Lung (tissue), 12 donors: Measurements from ENCODE around the gene CCDC92. TPM values are rescaled to one million over a fixed set of nuclear protein-coding genes. Genes with fewer than 3 reads are reported as not detected.
A peak's percentile ranks its signal among the peaks of the same experiment; 100 is the strongest.

Source experiments
- ATAC-seq: fragments of 200-7000 bp; cut with Tn5 transposase; one replicate; pipeline ENCODE4 v1.9.1; 2020; ENCODE audit warnings: moderate number of reproducible peaks; ENCODE audit not compliant: insufficient read depth, low FRiP score
- DNase-seq, 3 donors: peaks; one replicate each; pipeline ENCODE4 v3.0.0-alpha.2; 2013 to 2017
- H3K27ac ChIP-seq, 2 donors: one replicate each; pipeline ENCODE4 v1.5.1; 2013; ENCODE audit warnings: mild to moderate bottlenecking in 2 of 2, moderate library complexity in 2 of 2, control low read depth in 1 of 2, inconsistent platforms in 1 of 2, low read depth in 1 of 2, low read length in 1 of 2
- H3K27me3 ChIP-seq, 3 donors: one replicate each; pipeline ENCODE4 v1.5.1; 2013; ENCODE audit warnings: low read length in 2 of 3; ENCODE audit not compliant: control insufficient read depth in 3 of 3, insufficient read depth in 3 of 3
- H3K36me3 ChIP-seq, 4 donors: one replicate each; pipeline ENCODE4 v1.5.1; 2013; ENCODE audit warnings: low read length in 4 of 4, mild to moderate bottlenecking in 1 of 4, moderate library complexity in 1 of 4; ENCODE audit not compliant: control insufficient read depth in 4 of 4, insufficient read depth in 4 of 4
- H3K4me1 ChIP-seq, 5 donors: one replicate each; pipeline ENCODE4 v1.5.1; 2013; ENCODE audit warnings: low read length in 5 of 5, mild to moderate bottlenecking in 2 of 5, moderate library complexity in 1 of 5; ENCODE audit not compliant: control insufficient read depth in 5 of 5, insufficient read depth in 5 of 5
- H3K4me3 ChIP-seq: one replicate; pipeline ENCODE4 v1.5.1; 2013; ENCODE audit warnings: mild to moderate bottlenecking, control low read depth, moderate library complexity
- H3K9ac ChIP-seq, 2 donors: one replicate each; pipeline ENCODE4 v1.5.1; 2013; ENCODE audit warnings: low read length in 2 of 2, control low read depth in 1 of 2; ENCODE audit not compliant: insufficient read depth in 1 of 2
- H3K9me3 ChIP-seq, 4 donors: one replicate each; pipeline ENCODE4 v1.5.1; 2013; ENCODE audit warnings: low read length in 3 of 4, mild to moderate bottlenecking in 1 of 4, moderate library complexity in 1 of 4; ENCODE audit not compliant: control insufficient read depth in 4 of 4, insufficient read depth in 3 of 4
- CTCF ChIP-seq: IDR thresholded peaks from 2 replicates; pipeline ENCODE4 v1.5.1; 2012; ENCODE audit warnings: mild to moderate bottlenecking; ENCODE audit errors: control extremely low read depth, extremely low read depth
- WGBS, 2 donors: extraction: QIAGEN DNeasy Blood & Tissue Kit; methylation state at CpG; one replicate each; pipeline ENCODE4 v1.1.7; 2013; 5-methylcytosine and 5-hydroxymethylcytosine counted together
- polyA plus RNA-seq, 2 donors: library from polyadenylated mRNA; stranded (reverse); fragments of 200-250 nt; gene quantifications; one replicate each; pipeline ENCODE4 v1.2.1, GENCODE V29; 2013
- total RNA-seq, 2 donors: library from RNA; depleted of rRNA in 1 of 2; stranded (reverse); fragments of >200 nt in 1 of 2; gene quantifications; one replicate each; pipeline ENCODE4 v1.2.1, GENCODE V29; 2014 to 2021
- donor health status: control.
- donor health status: control.
- donor health status: Bipolar disorder and iron deficiency.
- donor health status: healthy.
- donor health status: DM: yes; HTN: yes; CAD: no.

Gene CCDC92
- total and polyA plus RNA-seq, 4 donors, result 17.7 to 55.5 (median 34.8) TPM

- H3K4me1 ChIP-seq, result peaks cover 5 to 36% (median 15%) of the 10 kb centered on the region in 5 donors
- no peak overlapping the region for H3K9ac ChIP-seq
- peaks cover 0 to 5% (median 1%) of the 10 kb centered on the region in 4 donors for H3K9me3 ChIP-seq
- DNase-seq (no peak), ATAC-seq (no peak)
- H3K4me3 ChIP-seq, result no peak overlapping the region
- peaks cover 2 to 12% (median 9%) of the 10 kb centered on the region in 4 donors for H3K36me3 ChIP-seq
- H3K27me3 ChIP-seq, result no peaks in the 10 kb centered on the region
- 61 to 87% methylated on average over 8 of the region's 8 CpGs for WGBS, 2 donors
- H3K27ac ChIP-seq, result peak overlapping the region in 1 of 2 donors; percentile 7
- no peak for TF ChIP-seq CTCF
Observed at GRCh38 chr12:123946152-123946515, 26.5 kb downstream of the CCDC92 start.

- TF ChIP-seq CTCF, result no peak
- Histone ChIP-seq H3K27ac (peak overlapping the region in 1 of 2 donors; percentile 7), H3K4me1 (peaks cover 2 to 36% (median 15%) of the 10 kb centered on the region in 5 donors), H3K27me3 (no peaks in the 10 kb centered on the region), H3K9ac (no peak overlapping the region), H3K36me3 (peaks cover 2 to 14% (median 9%) of the 10 kb centered on the region in 4 donors), H3K4me3 (no peak overlapping the region), H3K9me3 (peaks cover 0 to 5% (median 1%) of the 10 kb centered on the region in 4 donors)
- 87 to 90% methylated on average over 25 of the region's 25 CpGs for WGBS, 2 donors
- DNase-seq, result no peak
- no peak for ATAC-seq
Observed at GRCh38 chr12:123945287-123946151, 27.1 kb downstream of the CCDC92 start.

- no peak overlapping the region for H3K4me3 ChIP-seq
- no peak for ATAC-seq
Observed at GRCh38 chr12:123944696-123945095, 27.9 kb downstream of the CCDC92 start.

More at GRCh38 chr12:123944696-123945095, 27.9 kb downstream of the CCDC92 start:
- Histone ChIP-seq H3K36me3 (peaks cover 2 to 18% (median 10%) of the 10 kb centered on the region in 4 donors), H3K9me3 (peaks cover 0 to 5% (median 1%) of the 10 kb centered on the region in 4 donors), H3K27ac (no peak overlapping the region), H3K27me3 (no peaks in the 10 kb centered on the region), H3K9ac (no peak overlapping the region), H3K4me1 (peaks cover 0 to 32% (median 14%) of the 10 kb centered on the region in 5 donors)
- 78 to 81% methylated on average over 10 of the region's 10 CpGs for WGBS, 2 donors
- DNase-seq, result no peak
- TF ChIP-seq CTCF, result no peak
